Adrenal gland (tissue), 12 donors: Measurements from ENCODE around the gene ZNF850. TPM values are rescaled to one million over a fixed set of nuclear protein-coding genes. Genes with fewer than 3 reads are reported as not detected.
"Not testable (repeated sequence)": the region's sequence is repeated elsewhere in the genome, so short reads cannot be mapped to it uniquely, and the experiment has no call there.

Experiments
- DNase-seq, 7 donors: peaks; one replicate each; pipeline ENCODE4 v3.0.0-alpha.2; 2019 to 2020
- H3K27ac ChIP-seq, 5 donors: fragments of 200-600 bp; sonication (generic) in 4 of 5; 1 replicate in 3 of 5; 2 replicates in 2 of 5; pipeline versions ENCODE4 v1.5.1 to v1.8.0; 2016 to 2020; ENCODE audit warnings: mild to moderate bottlenecking in 1 of 5
- H3K27me3 ChIP-seq: fragments of 200-600 bp; 2 replicates; pipeline ENCODE4 v1.8.0; 2021
- H3K36me3 ChIP-seq, 2 donors: fragments of 200-600 bp; replicated peaks in 1 of 2; 1 replicate in 1 of 2; 2 replicates in 1 of 2; pipeline versions ENCODE4 v1.5.1 to v1.8.0; 2018 to 2022
- H3K4me1 ChIP-seq, 2 donors: fragments of 200-600 bp; replicated peaks in 1 of 2; 1 replicate in 1 of 2; 2 replicates in 1 of 2; pipeline versions ENCODE4 v1.5.1 to v1.8.0; 2018 to 2021
- H3K4me3 ChIP-seq, 4 donors: fragments of 200-600 bp; sonication (generic) in 3 of 4; one replicate each; pipeline ENCODE4 v1.5.1; 2016 to 2018
- H3K9me3 ChIP-seq, 3 donors: fragments of 200-600 bp; sonication (generic) in 1 of 3; replicated peaks in 1 of 3; 1 replicate in 2 of 3; 2 replicates in 1 of 3; pipeline versions ENCODE4 v1.5.1 to v1.8.0; 2016 to 2021
- POLR2A ChIP-seq, 2 donors: fragments of 450-650 bp; IDR thresholded peaks; one replicate each; pipeline ENCODE4 v1.6.1; 2017; ENCODE audit warnings: antibody characterized with exemption in 2 of 2, mild to moderate bottlenecking in 2 of 2, moderate library complexity in 1 of 2
- WGBS, 4 donors: extraction: QIAGEN DNeasy Blood & Tissue Kit in 2 of 4; methylation state at CpG; one replicate each; pipeline versions ENCODE4 v1.1.5 to v1.1.7; 2013 to 2017; 5-methylcytosine and 5-hydroxymethylcytosine counted together
- intact Hi-C, 2 donors: fragments of 100-400 bp; cut with DNase I; formaldehyde crosslinking; loops; one replicate each; pipeline versions ENCODE4 v1.14.1 to v1.15.0; 2022 to 2023
- polyA plus RNA-seq, 3 donors: library from polyadenylated mRNA; stranded (reverse); fragments of 200-250 nt in 2 of 3; fragments of 350-450 nt in 1 of 3; fragmentation: Illumina TruSeq in 1 of 3; extraction: RNeasy Lipid Tissue Mini Kit (QIAGEN cat#74804) in 1 of 3; gene quantifications; one replicate each; pipeline ENCODE4 v1.2.3, GENCODE V29; 2013 to 2014
- total RNA-seq, 9 donors: library from RNA; depleted of rRNA in 4 of 9; stranded (reverse); fragments of >200 nt in 4 of 9; fragments of 120-200 nt in 1 of 9; fragmentation: NEBNext Ultra II Directional in 1 of 9; extraction: Animal tissue kit (Norgen Biotek cat#: 25700) in 1 of 9; gene quantifications; one replicate each; pipeline versions ENCODE4 v1.1.0 to v1.2.4, GENCODE V29; 2013 to 2023
- TF ChIP-seq, protein P1 (sequence below), 6 experiments: fragments of 450-650 bp in 4 of 6; fragments of 200-600 bp in 2 of 6; sonication (generic) in 1 of 6; IDR thresholded peaks; 1 replicate in 5 of 6; 2 replicates in 1 of 6; pipeline versions ENCODE4 v1.5.1 to v1.8.0; 2016 to 2021; ENCODE audit warnings: antibody characterized with exemption in 6 of 6, mild to moderate bottlenecking in 2 of 6, moderate library complexity in 1 of 6
- donor health status: healthy with polysubstance abuse.
- donor health status: Bipolar disorder and iron deficiency.
- donor health status: DM: yes; HTN: yes; CAD: no.
- donor health status: DM: no; HTN: no; CAD: no.
- donor health status: DM: no; HTN: no; CAD: no.
- donor health status: DM: yes; HTN: yes; CAD: no.

Gene ZNF850
- total and polyA plus RNA-seq, 12 donors: 0.34 to 11.8 (median 3.6) TPM

DNA sequence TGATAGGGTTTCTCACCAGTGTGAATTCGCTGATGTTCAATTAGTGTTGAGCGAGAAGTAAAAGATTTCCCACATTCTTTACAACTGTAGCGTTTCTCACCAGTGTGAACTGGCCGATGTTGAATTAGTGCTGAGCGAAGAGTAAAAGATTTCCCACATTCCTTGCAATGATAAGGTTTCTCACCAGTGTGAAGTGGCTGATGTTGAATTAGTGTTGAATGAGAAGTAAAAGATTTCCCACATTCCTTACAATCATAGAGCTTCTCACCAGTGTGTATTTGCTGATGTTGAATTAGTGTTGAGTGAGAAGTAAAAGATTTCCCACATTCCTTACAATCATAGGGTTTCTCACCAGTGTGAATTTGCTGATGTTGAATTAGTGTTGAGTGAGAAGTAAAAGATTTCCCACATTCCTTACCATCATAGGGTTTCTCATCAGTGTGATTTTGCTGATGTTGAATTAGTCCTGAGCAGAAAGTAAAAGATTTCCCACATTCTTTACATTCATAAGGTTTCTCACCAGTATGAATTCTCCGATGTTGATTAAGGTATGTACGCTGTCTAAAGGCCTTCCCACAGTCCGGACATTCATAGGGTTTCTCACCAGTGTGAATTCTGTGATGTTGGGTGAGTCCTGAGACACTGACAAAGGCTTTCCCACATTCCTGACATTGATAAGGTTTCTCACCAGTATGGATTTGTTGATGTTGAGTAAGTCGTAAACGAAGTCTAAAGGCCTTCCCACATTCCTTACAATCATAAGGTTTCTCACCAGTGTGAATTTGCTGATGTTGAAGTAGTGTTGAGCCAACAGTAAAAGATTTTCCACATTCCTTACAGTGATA, 24.0 kb downstream of the ZNF850 start:
- peaks cover under 1 to 100% (median 17%) of the 10 kb centered on the region in 3 donors for H3K9me3 ChIP-seq
- peaks cover 0 to 5% of the 10 kb centered on the region in 2 donors for H3K36me3 ChIP-seq
- no peaks in the 10 kb centered on the region for H3K4me1 ChIP-seq
- DNase-seq: no peak
- intact Hi-C loops: loop anchor here in 1 of 2 donors (10.0 kb wide), 1 partner anchor 136 kb away; no protein-coding TSS in a partner anchor
- peak overlapping the region in 1 of 4 donors; percentile 38 for H3K4me3 ChIP-seq
- TF ChIP-seq, protein P1, sequence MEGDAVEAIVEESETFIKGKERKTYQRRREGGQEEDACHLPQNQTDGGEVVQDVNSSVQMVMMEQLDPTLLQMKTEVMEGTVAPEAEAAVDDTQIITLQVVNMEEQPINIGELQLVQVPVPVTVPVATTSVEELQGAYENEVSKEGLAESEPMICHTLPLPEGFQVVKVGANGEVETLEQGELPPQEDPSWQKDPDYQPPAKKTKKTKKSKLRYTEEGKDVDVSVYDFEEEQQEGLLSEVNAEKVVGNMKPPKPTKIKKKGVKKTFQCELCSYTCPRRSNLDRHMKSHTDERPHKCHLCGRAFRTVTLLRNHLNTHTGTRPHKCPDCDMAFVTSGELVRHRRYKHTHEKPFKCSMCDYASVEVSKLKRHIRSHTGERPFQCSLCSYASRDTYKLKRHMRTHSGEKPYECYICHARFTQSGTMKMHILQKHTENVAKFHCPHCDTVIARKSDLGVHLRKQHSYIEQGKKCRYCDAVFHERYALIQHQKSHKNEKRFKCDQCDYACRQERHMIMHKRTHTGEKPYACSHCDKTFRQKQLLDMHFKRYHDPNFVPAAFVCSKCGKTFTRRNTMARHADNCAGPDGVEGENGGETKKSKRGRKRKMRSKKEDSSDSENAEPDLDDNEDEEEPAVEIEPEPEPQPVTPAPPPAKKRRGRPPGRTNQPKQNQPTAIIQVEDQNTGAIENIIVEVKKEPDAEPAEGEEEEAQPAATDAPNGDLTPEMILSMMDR (IDR thresholded peaks at IDR 0.05): no peak
- TF ChIP-seq POLR2A (IDR thresholded peaks at IDR 0.05): no peak
- no peaks in the 10 kb centered on the region for H3K27me3 ChIP-seq
- 97 to 98% (median 97%) methylated on average over 10 of the region's 10 CpGs for WGBS, 4 donors
- no peak overlapping the region for H3K27ac ChIP-seq

DNA sequence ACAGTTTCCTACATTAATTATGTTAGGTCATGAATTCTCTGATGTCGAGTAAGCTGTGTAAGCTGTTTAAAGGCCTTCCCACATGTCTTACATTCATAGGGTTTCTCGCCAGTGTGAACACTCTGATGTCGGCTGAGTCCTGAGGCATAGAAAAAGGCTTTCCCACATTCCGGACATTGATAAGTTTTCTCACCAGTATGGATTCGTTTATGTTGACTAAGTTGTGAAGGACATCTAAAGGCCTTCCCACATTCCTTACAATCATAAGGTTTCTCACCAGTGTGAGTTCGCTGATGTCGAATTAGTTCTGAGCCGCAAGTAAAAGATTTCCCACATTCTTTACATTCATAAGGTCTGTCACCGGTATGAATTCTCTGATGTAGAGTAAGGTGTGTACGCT, 24.9 kb downstream of the ZNF850 start:
- H3K27me3 ChIP-seq: no peaks in the 10 kb centered on the region
- H3K4me1 ChIP-seq: no peaks in the 10 kb centered on the region
- H3K27ac ChIP-seq: no peak overlapping the region
- H3K36me3 ChIP-seq: peaks cover 0 to 5% of the 10 kb centered on the region in 2 donors
- peaks cover 3 to 98% (median 17%) of the 10 kb centered on the region in 3 donors for H3K9me3 ChIP-seq
- peak overlapping the region in 1 of 4 donors; percentile 19 for H3K4me3 ChIP-seq
- WGBS, 4 donors: 93 to 98% (median 97%) methylated on average over 10 of the region's 10 CpGs
- DNase-seq: no peak
- no peak for TF ChIP-seq POLR2A (IDR thresholded peaks at IDR 0.05)
- TF ChIP-seq, protein P1 (IDR thresholded peaks at IDR 0.05): no peak
- intact Hi-C loops: loop anchor here in 1 of 2 donors (10.0 kb wide), 1 partner anchor 137 kb away; no protein-coding TSS in a partner anchor

DNA sequence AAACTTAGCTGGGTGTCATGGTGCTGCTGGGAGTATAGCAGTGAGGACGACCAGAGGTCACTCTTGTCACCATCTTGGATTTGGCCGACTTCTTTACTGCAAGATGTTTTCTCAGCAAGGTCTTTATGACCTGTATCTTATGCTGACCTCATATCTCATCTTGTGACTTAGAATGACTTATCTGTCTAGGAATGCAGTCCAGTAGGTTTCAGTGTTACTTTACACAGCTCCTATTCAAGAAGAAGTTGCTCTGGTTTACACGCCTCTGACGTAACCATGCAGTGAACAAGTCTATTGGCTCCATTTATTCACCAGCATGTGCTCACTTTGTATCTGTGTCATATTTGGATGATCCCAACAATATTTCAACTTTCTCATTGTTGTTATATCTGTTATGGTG, 26.7 kb downstream of the ZNF850 start:
- peaks cover 0 to 5% of the 10 kb centered on the region in 2 donors for H3K36me3 ChIP-seq
- intact Hi-C loops: loop anchor here in 1 of 2 donors (10.0 kb wide), 1 partner anchor 139 kb away; no protein-coding TSS in a partner anchor
- H3K4me3 ChIP-seq: no peak overlapping the region

DNA sequence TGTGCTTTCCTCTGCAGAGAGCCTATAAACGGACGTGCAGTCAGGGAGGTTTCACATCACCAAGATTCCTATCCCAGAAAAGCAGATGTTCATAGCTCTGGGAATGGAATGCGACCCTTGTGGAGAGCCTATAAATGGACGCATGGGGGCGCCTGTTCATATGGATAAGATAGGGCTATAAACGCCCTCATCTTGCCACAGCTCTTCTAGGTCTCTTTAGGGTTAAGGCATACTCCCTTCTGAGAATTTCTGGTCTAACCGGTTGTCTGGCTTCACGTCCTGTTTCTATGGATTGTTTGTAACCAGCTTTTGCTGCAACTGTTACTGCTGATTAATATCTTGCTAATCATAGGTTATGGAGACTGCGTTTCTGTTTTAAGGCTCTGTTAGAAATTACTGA, 36.4 kb downstream of the ZNF850 start:
- DNase-seq, intact Hi-C loops, H3K27me3 ChIP-seq, H3K27ac ChIP-seq, H3K4me3 ChIP-seq, H3K4me1 ChIP-seq, H3K36me3 ChIP-seq: not testable (repeated sequence)
- H3K9me3 ChIP-seq: peaks cover 10 to 91% (median 41%) of the 10 kb centered on the region in 3 donors
- 48 to 68% (median 64%) methylated on average over 9 of the region's 9 CpGs for WGBS, 4 donors

More for the DNA sequence above, 26.7 kb downstream of the ZNF850 start:
- no peak for DNase-seq
- Histone ChIP-seq H3K27me3 (no peaks in the 10 kb centered on the region), H3K9me3 (peaks cover 3 to 97% (median 16%) of the 10 kb centered on the region in 3 donors), H3K27ac (no peak overlapping the region), H3K4me1 (no peaks in the 10 kb centered on the region)
- WGBS, 4 donors: 98 to 100% (median 99%) methylated on average over 4 of the region's 4 CpGs
- TF ChIP-seq, protein P1 (IDR thresholded peaks at IDR 0.05): no peak
- no peak for TF ChIP-seq POLR2A (IDR thresholded peaks at IDR 0.05)
